Stomach smooth muscle (tissue), 2 donors: ENCODE results near the gene SMIM1.

Experiments used
- H3K27ac ChIP-seq: one replicate; pipeline ENCODE4 v1.7.0; 2013; ENCODE audit warnings: mild to moderate bottlenecking, low read length, inconsistent platforms
- H3K27me3 ChIP-seq, 2 donors: one replicate each; pipeline ENCODE4 v1.7.0; 2013; ENCODE audit warnings: low read length in 2 of 2; ENCODE audit not compliant: insufficient read depth in 2 of 2, control insufficient read depth in 1 of 2
- H3K36me3 ChIP-seq, 2 donors: one replicate each; pipeline ENCODE4 v1.7.0; 2013; ENCODE audit warnings: low read length in 2 of 2; ENCODE audit not compliant: control insufficient read depth in 2 of 2, insufficient read depth in 2 of 2
- H3K4me1 ChIP-seq: one replicate; pipeline ENCODE4 v1.7.0; 2013; ENCODE audit warnings: low read length; ENCODE audit not compliant: control insufficient read depth, insufficient read depth
- H3K4me3 ChIP-seq, 2 donors: one replicate each; pipeline ENCODE4 v1.7.0; 2013; ENCODE audit warnings: low read length in 2 of 2
- H3K9ac ChIP-seq, 2 donors: one replicate each; pipeline ENCODE4 v1.7.0; 2013; ENCODE audit warnings: low read length in 2 of 2, mild to moderate bottlenecking in 1 of 2
- H3K9me3 ChIP-seq, 2 donors: one replicate each; pipeline ENCODE4 v1.7.0; 2013; ENCODE audit warnings: low read length in 2 of 2; ENCODE audit not compliant: control insufficient read depth in 2 of 2
- donor health status: healthy.
- donor health status: Pancreatic carcinoma.

Gene SMIM1

GRCh38 chr1:3759164-3759563 is 13.4 kb upstream of the SMIM1 start:
- Histone ChIP-seq H3K27me3 (peaks cover 12 to 17% of the 10 kb centered on the region in 2 donors), H3K27ac (no peak overlapping the region), H3K36me3 (no peaks in the 10 kb centered on the region), H3K4me1 (no peaks in the 10 kb centered on the region), H3K9me3 (no peaks in the 10 kb centered on the region), H3K4me3 (no peak overlapping the region), H3K9ac (no peak overlapping the region)

GRCh38 chr1:3759796-3760195 is 12.8 kb upstream of the SMIM1 start:
- H3K27ac ChIP-seq: no peak overlapping the region
- H3K27me3 ChIP-seq: peaks cover 12 to 17% of the 10 kb centered on the region in 2 donors

DNA sequence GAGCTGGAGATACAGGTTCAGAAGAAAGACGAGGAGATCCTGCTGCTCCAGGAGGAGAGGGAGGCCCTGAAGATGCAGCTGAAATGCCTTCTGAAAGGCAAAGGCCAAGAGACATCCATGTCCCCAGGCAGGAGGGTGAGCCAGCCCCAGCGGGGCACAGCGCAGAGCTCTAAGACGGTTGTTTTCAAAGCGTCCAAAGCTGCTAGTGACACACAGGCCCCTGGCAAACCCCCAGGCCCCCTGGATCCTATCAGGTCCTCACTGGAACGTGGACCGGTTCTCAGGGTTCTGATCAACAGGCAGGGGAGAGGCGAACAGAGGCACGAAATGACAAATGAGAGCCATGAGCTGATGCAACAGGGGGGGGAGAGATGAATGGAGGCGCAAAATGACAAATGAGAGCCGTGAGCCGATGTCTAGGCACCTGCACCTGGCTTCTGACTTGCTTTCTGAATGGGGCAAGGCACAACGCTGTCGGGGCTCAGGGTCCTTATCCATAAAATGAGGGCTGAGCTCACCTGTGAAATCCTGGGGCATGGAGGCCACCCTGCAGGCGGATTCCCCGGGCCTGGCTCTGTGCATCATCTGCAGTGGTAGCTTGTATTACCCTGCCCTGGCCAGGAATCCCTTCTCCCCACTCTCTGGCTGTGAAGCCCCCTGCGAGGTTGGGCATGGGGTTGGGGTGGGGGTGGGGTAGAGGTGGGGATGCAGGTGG is 11.1 kb upstream of the SMIM1 start:
- Histone ChIP-seq H3K27me3 (peaks cover 9 to 15% of the 10 kb centered on the region in 2 donors), H3K4me1 (no peaks in the 10 kb centered on the region), H3K4me3 (no peak overlapping the region), H3K36me3 (no peaks in the 10 kb centered on the region), H3K9me3 (no peaks in the 10 kb centered on the region), H3K9ac (no peak overlapping the region), H3K27ac (no peak overlapping the region)

More at GRCh38 chr1:3759796-3760195, 12.8 kb upstream of the SMIM1 start:
- Histone ChIP-seq H3K4me3 (no peak overlapping the region), H3K9me3 (no peaks in the 10 kb centered on the region), H3K9ac (no peak overlapping the region), H3K36me3 (no peaks in the 10 kb centered on the region), H3K4me1 (no peaks in the 10 kb centered on the region)

- no peak overlapping the region for H3K27ac ChIP-seq
- peaks cover 9 to 15% of the 10 kb centered on the region in 2 donors for H3K27me3 ChIP-seq
- H3K4me1 ChIP-seq: no peaks in the 10 kb centered on the region
- no peak overlapping the region for H3K4me3 ChIP-seq
- no peaks in the 10 kb centered on the region for H3K9me3 ChIP-seq
- no peaks in the 10 kb centered on the region for H3K36me3 ChIP-seq
- H3K9ac ChIP-seq: no peak overlapping the region
Observed at GRCh38 chr1:3762151-3762872, 10.2 kb upstream of the SMIM1 start.

GRCh38 chr1:3762873-3763228 is 9.7 kb upstream of the SMIM1 start:
- Histone ChIP-seq H3K4me3 (no peak overlapping the region), H3K27me3 (peaks cover 9 to 15% of the 10 kb centered on the region in 2 donors), H3K27ac (no peak overlapping the region), H3K4me1 (no peaks in the 10 kb centered on the region), H3K36me3 (no peaks in the 10 kb centered on the region), H3K9me3 (no peaks in the 10 kb centered on the region), H3K9ac (no peak overlapping the region)

DNA sequence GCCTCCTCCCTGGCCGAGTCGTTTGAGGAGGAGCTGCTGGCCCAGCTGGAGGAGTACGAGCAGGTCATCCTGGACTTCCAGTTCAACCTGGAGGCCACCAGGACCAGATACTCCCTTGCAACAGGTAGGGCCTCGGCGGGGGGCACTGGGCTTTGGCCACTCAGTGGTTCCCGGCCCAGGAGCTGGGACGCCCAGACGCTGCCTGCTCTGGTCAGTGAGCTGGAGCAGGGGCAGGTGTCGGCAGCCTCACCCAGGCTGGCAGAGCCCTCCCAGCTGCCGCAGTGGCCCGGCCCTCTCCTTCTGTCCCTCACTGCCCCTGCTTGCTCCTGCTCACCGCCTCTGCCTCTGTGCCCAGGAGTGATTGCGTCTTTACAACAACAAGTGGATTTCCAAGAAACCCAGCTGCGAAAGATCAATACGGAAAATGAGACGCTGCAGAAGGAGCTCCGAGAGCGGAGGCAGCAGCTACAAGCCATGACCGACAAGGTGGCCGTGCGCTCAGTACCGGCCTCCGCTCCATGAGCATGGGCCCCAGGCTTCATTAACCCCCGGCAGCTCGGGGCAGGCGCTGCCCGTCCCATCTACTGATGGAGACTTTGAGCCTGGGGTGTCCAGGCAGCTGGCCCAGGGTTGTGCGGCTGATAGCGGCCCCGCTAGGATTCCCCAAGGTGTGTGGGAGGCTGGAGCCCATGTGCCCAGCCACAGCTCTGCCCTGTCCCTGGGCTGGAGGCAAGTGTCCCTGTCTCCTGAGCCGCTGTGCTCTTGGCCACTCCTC is 9.0 kb upstream of the SMIM1 start:
- H3K4me3 ChIP-seq: no peak overlapping the region
- H3K9me3 ChIP-seq: no peaks in the 10 kb centered on the region
- no peaks in the 10 kb centered on the region for H3K36me3 ChIP-seq
- no peaks in the 10 kb centered on the region for H3K4me1 ChIP-seq
- H3K9ac ChIP-seq: no peak overlapping the region
- H3K27ac ChIP-seq: no peak overlapping the region
- H3K27me3 ChIP-seq: peaks cover 9 to 15% of the 10 kb centered on the region in 2 donors

DNA sequence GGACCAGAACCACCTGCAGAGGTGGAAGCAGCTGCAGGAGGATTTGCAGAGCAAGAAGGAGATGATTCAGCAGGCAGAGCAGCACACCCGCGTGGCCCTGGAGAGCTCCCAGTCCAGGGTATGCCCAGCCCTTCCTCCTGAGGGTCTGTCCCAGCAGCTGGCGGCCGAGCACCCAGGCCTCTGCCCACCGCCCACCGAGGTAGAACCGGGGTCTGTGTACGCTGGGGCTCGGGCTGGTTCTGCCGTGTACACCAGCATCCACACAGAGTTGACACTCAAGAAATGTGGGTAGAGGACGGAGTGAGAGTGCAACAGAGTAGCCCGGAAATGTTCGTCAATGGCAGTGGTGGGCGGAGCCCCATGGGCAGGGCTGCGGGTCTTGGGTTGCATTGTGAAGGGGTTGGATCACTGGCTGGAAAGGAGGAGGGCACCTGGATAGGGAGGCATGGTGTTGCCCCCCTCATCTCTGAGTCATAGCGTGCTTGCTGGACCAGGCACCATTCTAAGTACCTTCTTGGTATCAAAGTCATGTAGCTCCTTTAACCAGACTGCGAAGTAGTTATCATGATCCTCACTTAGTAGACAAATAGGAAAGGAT is 5.1 kb upstream of the SMIM1 start:
- Histone ChIP-seq H3K4me1 (peaks cover 16% of the 10 kb centered on the region), H3K27me3 (peaks cover 2 to 7% of the 10 kb centered on the region in 2 donors), H3K4me3 (no peak overlapping the region), H3K9me3 (no peaks in the 10 kb centered on the region), H3K9ac (no peak overlapping the region), H3K27ac (no peak overlapping the region), H3K36me3 (no peaks in the 10 kb centered on the region)

GRCh38 chr1:3768811-3769390 is 3.6 kb upstream of the SMIM1 start:
- Histone ChIP-seq H3K9ac (no peak overlapping the region), H3K4me1 (peaks cover 28% of the 10 kb centered on the region), H3K9me3 (no peaks in the 10 kb centered on the region), H3K27ac (no peak overlapping the region), H3K27me3 (peaks cover 0 to 2% of the 10 kb centered on the region in 2 donors), H3K4me3 (no peak overlapping the region), H3K36me3 (no peaks in the 10 kb centered on the region)

DNA sequence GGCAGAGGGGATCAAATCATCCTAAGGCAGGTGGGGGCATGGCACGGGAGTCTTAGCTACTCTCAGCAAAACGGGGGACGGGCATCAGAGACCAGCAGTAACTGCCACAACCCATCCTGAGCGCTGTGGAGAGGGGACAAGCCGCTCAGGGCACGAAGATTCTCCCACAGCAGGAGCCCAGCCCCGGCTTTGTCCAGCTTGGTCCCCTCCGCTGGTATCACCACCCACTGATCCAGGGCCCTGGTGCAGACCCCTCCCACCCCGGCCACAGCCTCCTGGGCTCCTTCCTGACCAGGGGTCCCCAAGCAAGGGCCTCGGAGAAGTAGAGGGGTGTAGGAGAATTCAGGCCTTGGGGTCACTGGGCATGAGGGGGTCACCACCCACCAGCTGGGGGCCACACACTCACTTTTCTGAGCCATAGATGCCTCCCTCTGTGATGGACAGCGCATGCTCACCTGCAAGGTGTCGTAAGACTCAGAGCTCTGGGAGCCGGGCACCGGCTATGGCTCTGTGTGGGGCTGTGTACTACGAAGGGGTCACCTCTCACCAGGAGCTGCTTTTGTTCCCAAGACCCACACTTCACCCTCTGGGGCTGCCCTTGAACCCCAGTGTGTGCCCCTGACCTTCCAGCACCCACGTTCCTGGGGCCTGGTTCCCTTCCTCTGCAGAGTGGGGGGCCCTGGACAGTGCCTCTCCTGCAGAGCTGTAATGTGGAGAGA is 2.3 kb upstream of the SMIM1 start:
- no peaks in the 10 kb centered on the region for H3K36me3 ChIP-seq
- no peak overlapping the region for H3K4me3 ChIP-seq
- no peak overlapping the region for H3K9ac ChIP-seq
- H3K9me3 ChIP-seq: no peaks in the 10 kb centered on the region
- H3K27me3 ChIP-seq: no peaks in the 10 kb centered on the region
- no peak overlapping the region for H3K27ac ChIP-seq
- peaks cover 30% of the 10 kb centered on the region for H3K4me1 ChIP-seq
